ENCODE measurements around the gene MUC6. TPM values are rescaled to one million over a fixed set of nuclear protein-coding genes. Genes with fewer than 3 reads are reported as not detected.
"Not testable (repeated sequence)": the region's sequence is repeated elsewhere in the genome, so short reads cannot be mapped to it uniquely, and the experiment has no call there.

Gene MUC6
- total RNA-seq, 1 donor from 2014 or later = not detected

DNA sequence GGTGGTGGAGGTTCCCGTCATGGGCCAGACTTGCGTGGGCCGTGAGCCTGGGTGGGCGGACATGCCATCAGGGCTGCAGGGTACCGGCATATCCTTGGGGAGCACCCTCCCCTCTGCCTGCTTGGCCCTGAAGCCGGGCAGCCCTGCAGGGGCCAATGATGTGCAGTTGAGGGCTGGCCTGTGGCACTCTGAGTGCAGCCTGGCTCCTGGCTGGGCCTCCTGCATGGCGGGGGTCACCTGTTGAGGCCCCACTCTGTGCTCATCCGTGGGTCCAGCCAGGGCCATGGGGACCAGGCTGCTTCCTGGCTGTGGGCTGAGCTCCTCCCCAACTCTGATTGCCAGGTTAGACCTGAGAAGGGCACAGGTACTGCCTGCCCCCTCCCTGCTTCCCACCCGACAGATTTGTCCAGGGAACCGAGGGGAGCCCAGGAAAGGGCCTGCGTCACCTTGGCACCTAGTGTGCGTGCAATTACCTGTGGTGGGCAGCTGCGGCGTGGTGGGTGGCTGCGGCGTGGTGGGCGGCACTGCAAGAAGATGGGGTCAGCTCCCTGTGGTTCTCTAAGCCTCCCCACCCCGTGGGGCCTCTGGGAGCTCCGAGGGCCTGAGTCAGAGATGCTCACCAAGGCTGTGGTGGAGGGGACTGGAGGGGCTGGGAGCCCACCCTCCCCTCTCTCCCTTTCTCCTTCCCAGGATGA lies 16.2 kb downstream of the MUC6 start:
- no peak overlapping the region for H3K4me3 Mint-ChIP-seq
- H3K9me3 Mint-ChIP-seq = peaks cover 24% of the 10 kb centered on the region
- H3K4me1 Mint-ChIP-seq = peaks cover 3% of the 10 kb centered on the region
- peaks cover 27% of the 10 kb centered on the region for H3K36me3 Mint-ChIP-seq (ENCODE audit: low read depth)
- TF ChIP-seq CTCF (conservative IDR thresholded peaks at IDR 0.05) = no peak
- DNase-seq (ENCODE audit: low read depth, low spot score) = no peak
- no peak overlapping the region for H3K27ac Mint-ChIP-seq (ENCODE audit: unreplicated experiment)
- peaks cover 4% of the 10 kb centered on the region for H3K27me3 Mint-ChIP-seq (ENCODE audit: low read depth)

GRCh38 chr11:1019321-1019910 lies 17.1 kb downstream of the MUC6 start:
- TF ChIP-seq CTCF (conservative IDR thresholded peaks at IDR 0.05) = no peak
- Mint-ChIP-seq H3K4me3 (no peak overlapping the region), H3K27me3 (ENCODE audit: low read depth) (peaks cover 4% of the 10 kb centered on the region), H3K9me3 (peaks cover 24% of the 10 kb centered on the region), H3K4me1 (peaks cover 3% of the 10 kb centered on the region), H3K36me3 (ENCODE audit: low read depth) (peaks cover 27% of the 10 kb centered on the region), H3K27ac (ENCODE audit: unreplicated experiment) (no peak overlapping the region)
- no peak for DNase-seq (ENCODE audit: low read depth, low spot score)

DNA sequence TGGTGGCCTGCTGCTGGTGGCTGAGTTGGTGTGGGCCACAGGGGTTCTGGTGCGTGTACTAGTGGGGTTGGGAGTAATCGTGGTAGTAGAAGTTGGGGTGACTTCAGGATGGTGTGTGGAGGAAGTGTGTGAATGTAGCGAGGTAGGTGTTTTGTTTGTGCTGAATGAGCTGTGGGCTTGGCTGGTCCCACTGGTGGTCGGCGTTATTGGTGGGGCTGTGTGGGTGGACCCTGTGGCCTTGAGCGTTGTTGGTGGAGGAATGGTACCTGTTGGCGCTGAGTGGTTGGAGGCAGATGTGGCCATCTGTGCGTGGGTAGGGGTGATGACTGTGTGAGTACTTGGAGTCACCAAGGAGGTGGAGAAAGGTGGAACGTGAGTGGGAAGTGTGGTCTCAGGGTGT lies 18.4 kb downstream of the MUC6 start:
- no peak for TF ChIP-seq CTCF (conservative IDR thresholded peaks at IDR 0.05)
- peaks cover 24% of the 10 kb centered on the region for H3K9me3 Mint-ChIP-seq
- peaks cover 26% of the 10 kb centered on the region for H3K36me3 Mint-ChIP-seq (ENCODE audit: low read depth)
- peaks cover 3% of the 10 kb centered on the region for H3K4me1 Mint-ChIP-seq
- DNase-seq (ENCODE audit: low read depth, low spot score) = no peak
- no peak overlapping the region for H3K4me3 Mint-ChIP-seq
- H3K27ac Mint-ChIP-seq (ENCODE audit: unreplicated experiment) = peak overlapping the region; percentile 40
- H3K27me3 Mint-ChIP-seq (ENCODE audit: low read depth) = peaks cover 4% of the 10 kb centered on the region

DNA sequence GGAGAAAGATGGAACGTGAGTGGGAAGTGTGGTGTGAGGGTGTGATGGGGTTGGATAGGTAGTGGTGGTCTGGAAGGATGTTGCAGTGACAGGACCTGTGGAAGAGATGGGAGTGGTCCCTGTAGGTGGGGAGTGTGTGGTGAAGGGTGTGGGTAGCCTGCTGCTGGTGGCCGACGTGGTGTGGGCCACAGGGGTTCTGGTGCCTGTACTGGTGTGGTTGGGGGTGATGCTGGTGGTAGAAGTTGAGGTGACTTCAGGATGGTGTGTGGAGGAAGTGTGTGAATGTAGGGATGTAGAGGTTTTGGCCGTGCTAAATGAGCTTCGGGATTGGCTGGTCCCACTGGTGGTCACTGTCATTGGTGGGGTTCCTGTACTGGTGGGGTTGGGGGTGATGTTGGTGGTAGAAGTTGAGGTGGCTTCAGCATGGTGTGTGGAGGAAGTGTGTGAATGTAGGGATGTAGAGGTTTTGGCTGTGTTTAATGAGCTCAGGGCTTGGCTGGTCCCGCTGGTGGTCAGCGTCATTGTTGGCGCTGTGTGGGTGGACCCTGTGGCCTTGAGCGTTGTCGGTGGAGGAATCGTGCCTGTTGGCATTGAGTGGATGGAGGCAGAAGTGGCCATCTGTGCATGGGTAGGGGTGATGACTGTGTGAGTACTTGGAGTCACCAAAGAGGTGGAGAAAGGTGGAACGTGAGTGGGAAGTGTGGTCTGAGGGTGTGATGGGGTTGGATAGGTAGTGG lies 19.1 kb downstream of the MUC6 start:
- no peak overlapping the region for H3K27ac Mint-ChIP-seq (ENCODE audit: unreplicated experiment)
- H3K9me3 Mint-ChIP-seq = peaks cover 24% of the 10 kb centered on the region
- peak overlapping the region; percentile 3 for H3K4me3 Mint-ChIP-seq
- peaks cover 24% of the 10 kb centered on the region for H3K36me3 Mint-ChIP-seq (ENCODE audit: low read depth)
- DNase-seq (ENCODE audit: low read depth, low spot score) = no peak
- H3K27me3 Mint-ChIP-seq (ENCODE audit: low read depth) = peaks cover 4% of the 10 kb centered on the region
- TF ChIP-seq CTCF (conservative IDR thresholded peaks at IDR 0.05) = no peak
- peaks cover 3% of the 10 kb centered on the region for H3K4me1 Mint-ChIP-seq

DNA sequence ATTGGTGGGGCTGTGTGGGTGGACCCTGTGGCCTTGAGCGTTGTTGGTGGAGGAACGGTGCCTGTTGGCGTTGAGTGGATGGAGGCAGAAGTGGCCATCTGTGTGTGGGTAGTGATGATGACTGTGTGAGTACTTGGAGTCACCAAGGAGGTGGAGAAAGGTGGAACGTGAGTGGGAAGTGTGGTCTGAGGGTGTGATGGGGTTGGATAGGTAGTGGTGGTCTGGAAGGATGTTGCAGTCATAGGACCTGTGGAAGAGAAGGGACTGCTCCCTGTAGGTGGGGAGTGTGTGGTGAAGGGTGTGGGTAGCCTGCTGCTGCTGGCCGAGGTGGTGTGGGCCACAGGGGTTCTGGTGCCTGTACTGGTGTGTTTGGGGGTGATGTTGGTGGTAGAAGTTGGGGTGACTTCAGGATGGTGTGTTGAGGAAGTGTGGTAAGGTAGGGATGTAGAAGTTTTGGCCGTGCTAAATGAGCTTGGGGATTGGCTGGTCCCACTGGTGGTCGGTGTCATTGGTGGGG lies 19.9 kb downstream of the MUC6 start:
- H3K4me3 Mint-ChIP-seq = peak overlapping the region; percentile 3
- peaks cover 24% of the 10 kb centered on the region for H3K9me3 Mint-ChIP-seq
- H3K27ac Mint-ChIP-seq (ENCODE audit: unreplicated experiment); DNase-seq (ENCODE audit: low read depth, low spot score); H3K27me3 Mint-ChIP-seq (ENCODE audit: low read depth); H3K4me1 Mint-ChIP-seq: not testable (repeated sequence)
- H3K36me3 Mint-ChIP-seq (ENCODE audit: low read depth) = peaks cover 24% of the 10 kb centered on the region

Data from neural crest cell (in vitro differentiated cells).